IPS-20b (cell line): ENCODE measurements around the gene TMEM271.

Source experiments
- H3K27ac ChIP-seq: one replicate; pipeline ENCODE4 v1.5.1; 2013; ENCODE audit warnings: low read length
- H3K27me3 ChIP-seq: 2 replicates; pipeline ENCODE4 v1.6.1; 2013; ENCODE audit warnings: mild to moderate bottlenecking, low read length, inconsistent platforms; ENCODE audit not compliant: insufficient read depth
- H3K36me3 ChIP-seq: 2 replicates; pipeline ENCODE4 v1.6.1; 2013; ENCODE audit warnings: low read depth, mild to moderate bottlenecking, inconsistent platforms, low read length, moderate library complexity; ENCODE audit not compliant: insufficient read depth
- H3K4me1 ChIP-seq: 2 replicates; pipeline ENCODE4 v1.6.1; 2013; ENCODE audit warnings: mild to moderate bottlenecking, control low read depth, inconsistent platforms, low read length, moderate library complexity; ENCODE audit not compliant: insufficient read depth
- H3K4me3 ChIP-seq: 2 replicates; pipeline ENCODE4 v1.5.1; 2013; ENCODE audit warnings: mild to moderate bottlenecking, low read length, inconsistent platforms
- H3K9ac ChIP-seq: 2 replicates; pipeline ENCODE4 v1.6.1; 2013; ENCODE audit warnings: low read depth, mild to moderate bottlenecking, inconsistent platforms, low read length, moderate library complexity
- H3K9me3 ChIP-seq: 2 replicates; pipeline ENCODE4 v1.6.1; 2013; ENCODE audit warnings: mild to moderate bottlenecking, low read depth, low read length, inconsistent platforms; ENCODE audit not compliant: insufficient read depth

The TMEM271 gene

GRCh38 chr4:526189-526909, 49.7 kb downstream of the TMEM271 start:
- H3K9me3 ChIP-seq = no peaks in the 10 kb centered on the region
- no peak overlapping the region for H3K9ac ChIP-seq
- H3K4me1 ChIP-seq = no peaks in the 10 kb centered on the region; the same call in 1 of the 2 replicates
- H3K36me3 ChIP-seq = peaks cover 84% of the 10 kb centered on the region
- H3K27ac ChIP-seq = no peak overlapping the region
- H3K4me3 ChIP-seq = no peak overlapping the region
- H3K27me3 ChIP-seq = no peaks in the 10 kb centered on the region

- H3K4me1 ChIP-seq = no peaks in the 10 kb centered on the region; the same call in 1 of the 2 replicates
- H3K27me3 ChIP-seq = no peaks in the 10 kb centered on the region
- peaks cover 83% of the 10 kb centered on the region for H3K36me3 ChIP-seq
- no peaks in the 10 kb centered on the region for H3K9me3 ChIP-seq
- H3K27ac ChIP-seq = no peak overlapping the region
- no peak overlapping the region for H3K4me3 ChIP-seq
- no peak overlapping the region for H3K9ac ChIP-seq
These were observed 50.4 kb downstream of the TMEM271 start for GRCh38 chr4:525660-526059.

GRCh38 chr4:524196-524595, 51.9 kb downstream of the TMEM271 start:
- Histone ChIP-seq H3K9me3 (no peaks in the 10 kb centered on the region), H3K27me3 (no peaks in the 10 kb centered on the region), H3K27ac (no peak overlapping the region), H3K9ac (no peak overlapping the region), H3K4me3 (no peak overlapping the region), H3K36me3 (peaks cover 70% of the 10 kb centered on the region), H3K4me1 (no peaks in the 10 kb centered on the region; the same call in 1 of the 2 replicates)
